HEK293T (cell line): ENCODE measurements around the gene GADD45A.

Experiments used
- ELF4 ChIP-seq: fragments of 450-650 bp; IDR thresholded peaks from 2 replicates; pipeline ENCODE4 v1.6.1; 2017; ENCODE audit warnings: antibody characterized with exemption
- FOXK2 ChIP-seq: fragments of 450-650 bp; IDR thresholded peaks from 2 replicates; pipeline ENCODE4 v1.6.1; 2016; ENCODE audit warnings: mild to moderate bottlenecking
- TARDBP ChIP-seq: fragments of 450-650 bp; IDR thresholded peaks from 2 replicates; pipeline ENCODE4 v1.6.1; 2016

- no peak for TF ChIP-seq ELF4
- TF ChIP-seq TARDBP: no peak
- TF ChIP-seq FOXK2: no peak
These were observed 1.1 kb upstream of the GADD45A start for GRCh38 chr1:67683766-67684525.
